ENCODE results near the gene CRYGN. TPM values are rescaled to one million over a fixed set of nuclear protein-coding genes. Genes with fewer than 3 reads are reported as not detected.

Gene CRYGN
- total RNA-seq, 1 donor from 2014 or later, result not detected

DNA sequence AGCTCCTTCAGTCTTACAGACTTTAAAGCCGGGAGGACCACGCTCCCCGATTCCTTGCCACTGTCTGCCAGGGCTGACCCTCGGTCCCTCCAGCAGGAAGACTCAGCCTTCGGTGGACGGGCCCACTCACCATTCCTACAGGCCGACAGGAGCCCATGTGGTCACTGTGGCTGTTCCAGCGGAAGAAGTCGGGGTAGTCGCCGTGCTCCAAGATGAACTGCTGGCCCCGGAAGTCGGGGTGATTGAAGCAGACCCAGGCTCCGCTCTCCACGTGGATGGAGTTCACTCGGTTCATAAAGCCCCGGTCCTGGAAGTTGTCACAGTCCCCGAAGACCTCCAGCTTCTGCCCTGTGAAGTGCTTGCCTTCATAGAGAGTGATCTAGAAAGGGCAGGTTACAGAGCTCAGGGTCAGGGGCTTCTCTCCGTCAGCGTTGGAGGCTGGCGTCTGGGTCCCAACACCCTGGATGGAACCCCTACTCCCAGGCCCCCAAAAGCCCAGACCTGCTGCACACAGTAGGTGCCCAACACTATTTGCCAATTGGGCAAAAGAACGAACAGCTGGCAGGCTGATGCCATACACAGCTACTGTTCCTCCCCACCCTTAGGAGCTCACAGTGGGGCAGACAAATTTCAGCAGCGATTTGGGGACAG lies 1.9 kb downstream of the CRYGN start:
- no peak for DNase-seq

DNA sequence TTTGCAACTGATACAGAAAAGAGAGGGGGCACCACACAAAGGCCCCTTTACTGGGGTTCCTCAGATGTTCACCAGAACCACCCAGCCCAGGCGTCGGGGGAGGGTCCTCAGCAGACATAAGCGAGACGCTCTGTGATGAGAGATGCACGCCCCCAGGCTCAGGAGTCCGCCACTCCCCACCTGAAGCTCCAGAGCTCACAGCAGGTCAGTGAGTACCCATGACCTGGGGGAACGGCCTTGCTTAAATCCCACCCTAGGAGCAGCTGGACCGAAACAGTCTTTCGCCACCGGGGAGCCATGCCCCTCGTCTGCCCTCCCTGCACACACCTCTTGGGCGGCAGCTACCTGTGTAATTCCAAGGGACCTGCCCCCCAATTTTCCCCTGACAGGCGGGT lies 2.8 kb downstream of the CRYGN start:
- DNase-seq, result no peak

DNA sequence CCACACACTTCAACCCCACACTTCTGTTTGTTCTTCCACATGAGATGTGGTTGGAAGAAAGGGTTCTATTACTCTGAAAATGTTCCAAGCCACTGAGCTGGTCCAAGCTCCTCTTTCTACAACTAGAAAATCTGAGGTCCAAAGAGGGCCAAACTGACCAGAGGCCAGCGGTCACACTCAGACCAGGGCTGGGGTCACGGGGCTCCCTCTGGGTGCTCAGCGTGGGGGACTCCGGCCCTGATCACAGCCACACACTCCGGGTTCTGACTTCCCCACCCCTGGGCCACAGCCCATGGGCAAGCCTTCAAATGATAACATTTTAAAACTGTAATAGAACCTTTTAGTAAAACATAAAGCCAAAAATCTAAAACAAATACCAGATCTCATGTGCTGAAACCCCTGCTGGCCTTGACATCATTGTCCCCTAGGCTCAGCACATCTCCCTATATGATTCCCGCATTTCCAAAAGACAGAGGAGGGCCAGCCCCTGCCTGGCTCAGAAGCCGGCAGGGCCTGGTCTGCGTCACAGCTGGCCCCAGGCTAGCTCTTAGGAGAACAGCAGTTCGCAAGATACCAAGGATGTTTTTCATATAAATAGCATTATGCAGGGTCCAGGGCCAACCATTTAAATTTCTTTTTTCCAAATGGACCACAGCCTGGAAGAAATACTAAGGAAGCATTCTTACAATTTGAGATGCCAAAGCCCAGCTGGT lies 3.3 kb downstream of the CRYGN start:
- DNase-seq, result no peak

DNA sequence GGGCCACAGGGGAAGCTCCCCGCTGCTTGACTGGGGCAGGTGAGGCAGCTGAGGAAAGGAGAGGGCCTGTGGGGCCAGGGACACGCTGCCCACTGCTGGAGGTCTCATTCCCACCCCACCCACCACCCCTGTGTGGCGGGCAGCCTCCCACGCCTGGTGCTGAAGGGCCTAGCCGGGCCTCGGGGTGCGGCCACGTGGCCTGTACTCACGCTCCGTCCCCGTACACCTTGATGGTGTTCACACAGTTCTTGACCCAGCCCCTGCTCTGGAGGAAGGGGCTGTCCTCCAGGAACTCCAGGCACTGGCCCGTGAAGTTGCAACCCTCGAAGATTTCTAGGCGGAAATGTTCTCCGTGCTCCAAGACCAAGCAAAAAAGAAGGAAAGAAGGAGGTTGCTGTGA lies 4.0 kb downstream of the CRYGN start:
- DNase-seq, result no peak

GRCh38 chr7:151435103-151435916 lies 4.6 kb downstream of the CRYGN start:
- DNase-seq, result no peak

GRCh38 chr7:151434549-151434948 lies 5.4 kb downstream of the CRYGN start:
- no peak for DNase-seq

DNA sequence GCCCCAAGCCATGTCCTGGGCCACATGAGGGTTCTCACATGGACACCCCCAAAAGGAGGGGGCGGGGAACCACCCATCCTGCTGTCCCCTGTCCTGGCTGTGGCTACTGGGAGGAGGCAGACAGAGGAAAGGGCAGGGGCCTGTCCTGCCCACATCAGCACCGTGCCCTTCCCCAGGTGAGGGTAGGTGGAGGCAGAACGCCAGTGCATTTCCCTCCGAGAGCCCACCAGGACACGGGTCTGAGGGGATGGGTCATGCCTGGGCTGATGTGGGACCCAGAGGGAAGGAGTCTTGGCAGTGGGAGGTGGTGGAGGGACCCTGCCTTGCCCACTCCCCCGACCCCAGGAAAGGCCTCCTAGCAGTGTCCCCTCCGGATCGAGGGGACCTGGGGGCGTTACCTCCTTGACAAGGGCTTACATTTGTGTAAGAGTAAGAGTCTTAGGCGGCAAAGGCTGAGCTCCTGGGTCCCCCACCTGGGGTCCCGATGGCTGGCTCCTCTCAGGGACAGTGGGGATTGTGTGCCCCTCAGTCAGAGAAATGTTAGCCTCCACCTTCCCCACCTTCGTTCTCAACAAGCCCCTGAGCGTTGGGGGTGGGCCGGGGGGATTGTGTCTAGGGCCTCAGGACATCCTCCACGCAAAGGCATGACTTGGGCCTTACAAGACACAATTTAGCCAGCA lies 6.1 kb downstream of the CRYGN start:
- no peak for DNase-seq

DNA sequence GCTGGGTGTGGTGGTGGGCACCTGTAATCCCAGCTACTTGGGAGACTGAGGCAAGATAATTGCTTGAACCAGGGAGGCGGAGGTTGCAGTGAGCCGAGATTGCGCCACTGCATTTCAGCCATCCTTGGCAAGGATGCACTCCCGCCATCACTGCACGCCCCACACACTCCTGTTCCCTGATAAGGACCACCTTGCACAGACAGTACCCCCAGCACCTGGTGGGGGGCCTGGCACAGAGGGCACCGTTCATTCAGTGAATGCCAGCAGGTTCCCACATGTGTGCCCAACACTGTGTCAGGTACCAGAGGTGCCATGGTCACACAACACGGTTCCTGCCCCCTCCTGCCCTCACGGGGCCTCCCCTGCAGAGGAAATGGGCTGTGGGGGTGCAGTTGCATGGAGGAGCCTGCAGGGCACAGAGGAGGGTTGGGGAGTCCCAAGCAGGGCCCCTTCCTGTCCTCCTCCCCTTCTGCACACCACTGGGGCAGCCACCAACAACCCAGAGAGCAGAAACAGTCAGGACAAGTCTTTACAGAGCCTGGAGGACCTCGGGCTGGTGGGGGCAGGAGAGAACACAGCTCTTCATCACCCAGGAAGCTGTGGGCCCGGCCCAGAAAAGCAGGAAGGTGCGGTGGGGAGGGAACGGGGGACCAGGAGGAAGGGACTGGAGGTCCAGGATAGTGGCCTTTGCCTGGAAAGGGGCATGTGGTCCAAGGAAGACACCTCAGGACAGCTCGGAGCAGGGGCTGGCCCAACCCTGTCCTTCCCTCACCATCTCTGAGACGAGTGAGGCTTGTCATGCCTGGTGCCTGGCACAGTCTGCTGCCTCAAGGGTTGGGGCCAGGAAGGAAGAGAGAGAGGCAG lies 7.1 kb downstream of the CRYGN start:
- no peak for DNase-seq

- DNase-seq, result no peak
These were observed 8.1 kb downstream of the CRYGN start for GRCh38 chr7:151431768-151432311.

- DNase-seq, result no peak
These were observed 8.6 kb downstream of the CRYGN start for GRCh38 chr7:151431281-151431767.

DNA sequence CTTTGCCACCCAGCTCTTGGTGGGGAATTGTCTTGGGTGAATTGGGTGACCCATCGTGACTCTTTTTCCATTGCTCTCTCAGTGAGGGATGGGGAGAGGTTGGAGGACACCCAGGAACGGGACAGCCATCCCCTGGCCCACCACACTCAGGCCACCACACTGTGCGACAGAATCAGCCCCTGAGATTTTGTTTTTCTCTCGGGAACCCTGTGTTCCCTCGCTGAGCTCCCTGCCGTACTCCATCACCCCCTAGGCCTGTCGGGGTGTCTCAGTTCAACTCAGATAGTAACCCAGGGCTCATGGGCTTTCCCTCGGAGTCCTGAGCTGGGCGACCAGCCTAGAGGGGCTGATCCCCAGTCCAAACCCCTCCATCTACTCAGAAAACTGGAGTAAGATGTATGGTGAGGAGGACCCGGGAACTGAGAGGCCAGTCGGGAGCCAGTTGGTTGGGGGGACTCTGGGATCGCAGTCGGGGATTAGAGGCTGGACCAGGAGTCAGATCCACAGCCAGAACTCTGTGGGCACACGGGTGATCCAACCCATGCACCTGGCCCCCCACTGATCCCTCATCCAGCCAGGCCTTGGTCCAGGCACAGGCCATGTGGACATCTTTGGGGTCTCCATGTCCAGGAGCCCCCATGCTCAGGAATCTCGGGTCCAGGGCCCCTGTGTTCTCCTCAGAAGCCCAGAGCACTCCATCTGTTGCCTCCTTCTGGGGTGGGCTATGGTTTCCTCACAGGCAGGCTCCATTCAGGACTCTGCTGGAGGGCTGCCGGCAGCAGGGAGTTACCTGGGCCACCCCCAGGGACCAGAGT lies 9.3 kb downstream of the CRYGN start:
- DNase-seq, result no peak

DNA sequence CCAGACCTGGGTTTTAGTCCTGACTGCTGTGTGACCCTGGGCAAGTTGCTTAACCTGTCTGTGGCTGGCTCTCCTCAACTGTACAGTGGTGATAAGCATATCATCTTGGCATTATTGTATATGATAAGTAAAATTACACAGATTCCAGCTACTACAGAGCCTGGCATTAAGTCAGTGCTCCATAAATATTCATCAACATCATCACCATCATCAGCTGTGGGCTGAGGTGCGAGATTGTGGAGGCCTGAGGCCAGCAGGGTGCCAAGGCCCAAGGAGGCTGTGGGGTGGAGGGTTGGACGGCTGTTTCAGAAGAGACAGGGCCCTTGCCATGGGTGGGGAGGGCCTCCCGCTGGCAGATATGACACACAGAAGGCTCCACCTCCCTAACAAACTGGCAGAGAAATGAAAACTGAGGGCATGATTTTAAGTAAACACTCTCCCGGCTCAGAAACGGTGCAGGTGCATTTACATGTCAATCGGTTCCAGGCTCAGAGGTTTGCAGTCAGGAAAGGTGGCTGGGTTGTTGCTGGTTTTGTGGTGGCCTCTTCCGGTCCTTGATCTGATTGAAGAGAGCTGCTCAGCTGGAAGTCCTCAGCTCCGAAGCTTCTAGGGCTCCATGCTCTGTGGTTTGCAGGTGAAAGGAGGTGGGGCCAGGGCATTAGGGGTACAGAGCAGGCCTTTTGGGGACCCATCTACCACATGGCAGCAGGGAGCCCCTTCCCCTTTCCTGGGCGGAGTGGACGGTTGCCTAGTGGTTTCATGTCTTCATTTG lies 10.2 kb downstream of the CRYGN start:
- DNase-seq, result no peak

GRCh38 chr7:151429237-151429559 lies 10.7 kb downstream of the CRYGN start:
- no peak for DNase-seq

DNA sequence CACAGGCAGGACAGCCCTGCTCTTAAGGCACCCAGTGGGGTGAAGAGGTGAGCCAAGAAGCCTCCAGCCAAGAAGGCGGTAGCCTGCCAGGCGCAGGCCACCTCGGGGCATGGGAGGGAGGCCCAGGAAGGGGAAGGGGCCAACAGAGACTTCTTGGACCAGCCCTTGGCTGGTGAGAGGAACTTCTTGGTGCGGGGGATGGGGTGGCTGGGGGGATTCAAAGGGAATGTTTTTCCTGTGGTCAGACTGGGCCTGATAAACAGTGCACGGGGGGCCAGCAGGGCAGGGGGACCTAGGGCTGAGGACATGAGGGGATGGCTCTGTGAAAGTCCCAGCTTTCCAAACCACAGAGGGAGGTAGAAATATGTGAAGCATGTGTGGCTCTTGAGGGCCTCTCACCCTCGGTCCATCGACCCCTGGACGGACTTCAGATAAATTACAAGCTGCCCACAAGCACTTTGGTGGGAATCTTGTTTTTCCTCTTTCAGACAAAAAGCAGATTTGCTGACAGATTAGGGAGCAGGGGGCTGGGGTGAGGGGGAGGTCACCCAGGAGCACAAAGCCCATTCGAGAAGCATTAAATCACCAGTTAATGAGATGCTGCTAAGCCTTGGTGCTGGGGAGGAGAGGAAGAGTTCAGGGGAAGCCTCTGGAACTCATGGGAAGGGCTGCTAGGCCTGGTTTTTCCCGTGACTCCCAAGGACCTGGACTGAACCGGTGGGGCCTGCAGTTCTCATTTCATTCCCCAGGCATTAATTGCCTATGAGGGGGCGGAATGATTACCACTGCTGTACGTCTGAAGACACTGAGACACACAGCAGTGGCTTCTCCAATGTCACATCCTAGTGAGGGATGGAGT lies 11.3 kb downstream of the CRYGN start:
- no peak for DNase-seq

GRCh38 chr7:151427705-151428377 lies 12.1 kb downstream of the CRYGN start:
- no peak for DNase-seq

DNA sequence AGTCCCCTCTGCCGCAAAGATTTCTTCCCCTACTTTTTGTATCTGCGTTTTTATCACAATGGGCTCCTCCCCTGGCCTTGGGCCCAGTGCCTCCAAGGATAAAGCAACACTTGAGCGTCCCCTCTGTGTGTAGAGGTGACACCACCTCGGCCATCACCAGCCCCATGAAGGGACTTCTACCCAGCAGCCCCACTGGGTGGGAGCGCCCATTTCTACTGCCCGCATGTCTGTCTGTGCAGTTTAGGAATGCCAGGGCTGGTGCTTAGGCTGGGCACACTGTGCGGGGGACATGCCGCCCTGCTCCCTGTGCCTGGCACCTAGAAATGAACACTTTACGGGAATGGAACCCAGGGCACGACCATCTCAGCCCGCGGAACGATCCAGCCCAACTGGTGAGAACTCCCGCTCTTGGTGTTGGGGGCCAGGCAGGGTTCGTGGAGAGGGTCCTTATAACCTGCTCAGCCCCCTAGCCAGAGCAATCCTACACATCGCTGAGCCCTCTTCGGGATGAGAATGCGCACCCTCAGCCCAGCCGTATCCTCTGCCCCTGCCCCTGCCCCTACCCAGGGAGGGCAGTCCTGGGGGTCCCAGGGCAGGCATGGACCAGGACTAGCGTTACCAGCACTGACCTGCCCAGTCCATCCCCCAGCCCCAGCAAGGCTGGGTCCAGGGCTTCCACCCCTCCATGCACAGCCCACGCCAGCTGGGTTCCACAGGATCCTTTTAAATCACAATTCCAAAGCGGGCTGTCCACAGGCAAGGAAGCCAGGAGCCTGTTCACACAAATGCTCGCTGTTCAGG lies 12.8 kb downstream of the CRYGN start:
- DNase-seq, result no peak

DNA sequence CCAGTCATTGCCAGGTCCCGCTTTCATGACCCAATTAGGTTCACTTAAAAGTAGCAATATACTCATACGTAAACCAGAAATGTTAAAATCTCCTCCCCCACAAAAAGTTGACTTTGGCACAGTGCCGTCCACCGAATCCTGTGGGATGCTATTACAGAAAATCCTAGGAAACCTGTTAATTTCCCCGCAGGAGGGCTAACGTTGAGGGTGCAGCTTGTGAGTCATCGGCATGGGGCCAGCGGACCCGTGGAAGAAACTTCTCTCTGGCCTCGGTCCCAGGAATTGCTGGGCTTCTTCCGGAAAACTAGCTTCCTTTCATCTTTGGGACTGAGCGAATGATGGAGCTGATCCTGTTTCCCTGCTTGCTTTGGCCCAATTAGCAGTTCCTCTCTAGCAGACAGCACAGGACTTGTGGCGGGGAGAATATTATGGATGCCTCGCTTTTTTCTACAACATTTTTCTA lies 13.5 kb downstream of the CRYGN start:
- peak; percentile 46 for DNase-seq

Data from dermis blood vessel endothelial cell (primary cell).